Measurements from ENCODE around the gene TOM1L2.
A peak's percentile ranks its signal among the peaks of the same experiment; 100 is the strongest.
"Not testable (repeated sequence)": the region's sequence is repeated elsewhere in the genome, so short reads cannot be mapped to it uniquely, and the experiment has no call there.

TOM1L2 gene

DNA sequence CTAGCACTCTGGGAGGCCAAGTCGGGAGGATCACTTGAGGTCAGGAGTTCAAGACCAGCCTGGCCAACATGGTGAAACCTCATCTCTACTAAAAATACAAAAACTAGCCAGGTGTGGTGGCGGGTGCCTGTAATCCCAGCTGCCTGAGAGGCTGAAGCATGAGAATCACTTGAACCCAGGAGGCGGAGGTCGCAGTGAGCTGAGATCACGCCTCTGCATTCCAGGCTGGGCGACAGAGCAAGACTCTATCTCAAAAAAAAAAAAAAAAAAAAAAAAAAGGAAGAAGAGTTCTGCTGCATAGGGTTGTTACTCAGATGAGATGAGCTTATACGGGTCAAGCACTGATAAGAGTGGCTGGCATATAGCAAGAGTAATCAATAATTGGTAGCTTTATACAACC lies 32.3 kb downstream of the TOM1L2 start:
- H3K36me3 ChIP-seq (ENCODE audit: control insufficient read depth, insufficient read depth, low read length, severe bottlenecking) = not testable (repeated sequence)
- peaks cover 68% of the 10 kb centered on the region for H3K4me1 ChIP-seq (ENCODE audit: control insufficient read depth, insufficient read depth, low read length)

DNA sequence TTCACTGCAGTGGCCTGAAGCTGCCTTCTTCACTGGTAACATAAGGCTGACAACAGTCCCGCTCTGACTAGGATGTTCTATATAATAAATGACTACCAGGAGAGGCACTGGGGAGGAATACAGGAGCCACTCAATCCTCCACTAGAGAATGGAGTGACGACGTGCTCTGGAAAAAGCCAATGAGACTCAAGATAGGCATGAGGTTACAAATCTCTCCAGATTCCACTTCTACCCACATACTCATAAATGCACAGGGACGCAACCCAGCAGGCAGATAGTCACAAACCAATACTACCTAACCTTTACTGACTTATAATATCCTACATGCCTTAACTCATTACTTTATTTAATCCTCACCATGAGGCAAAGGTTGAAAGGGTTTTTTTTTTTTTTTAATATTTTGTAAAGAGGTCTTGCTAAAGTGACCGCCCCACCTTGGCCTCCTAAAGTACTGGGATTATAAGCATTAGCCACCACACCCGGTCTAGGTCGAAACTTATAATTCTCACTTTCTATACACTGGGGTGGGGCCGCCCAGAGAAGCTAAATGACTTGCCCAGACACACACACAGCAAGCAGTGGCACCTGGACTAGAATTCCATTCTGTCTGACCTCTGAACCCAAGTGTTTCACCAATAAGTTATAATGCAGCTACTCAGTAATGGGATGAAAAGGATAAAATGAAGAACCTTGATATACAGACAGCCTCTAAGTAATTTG lies 33.7 kb downstream of the TOM1L2 start:
- Histone ChIP-seq H3K4me1 (ENCODE audit: control insufficient read depth, insufficient read depth, low read length) (peaks cover 76% of the 10 kb centered on the region), H3K27me3 (replicated peaks; ENCODE audit: control insufficient read depth, insufficient read depth, low read length) (no peaks in the 10 kb centered on the region), H3K4me3 (ENCODE audit: low read length) (no peak overlapping the region), H3K9ac (ENCODE audit: low read length) (no peak overlapping the region), H3K36me3 (ENCODE audit: control insufficient read depth, insufficient read depth, low read length, severe bottlenecking) (no peaks in the 10 kb centered on the region), H3K9me3 (ENCODE audit: control insufficient read depth, low read length) (no peaks in the 10 kb centered on the region)
- DNase-seq (ENCODE audit: low read depth) = no peak

More for the DNA sequence above, 32.3 kb downstream of the TOM1L2 start:
- H3K9me3 ChIP-seq (ENCODE audit: control insufficient read depth, low read length); H3K9ac ChIP-seq (ENCODE audit: low read length); DNase-seq (ENCODE audit: low read depth); H3K4me3 ChIP-seq (ENCODE audit: low read length); H3K27me3 ChIP-seq (replicated peaks; ENCODE audit: control insufficient read depth, insufficient read depth, low read length): not testable (repeated sequence)

DNA sequence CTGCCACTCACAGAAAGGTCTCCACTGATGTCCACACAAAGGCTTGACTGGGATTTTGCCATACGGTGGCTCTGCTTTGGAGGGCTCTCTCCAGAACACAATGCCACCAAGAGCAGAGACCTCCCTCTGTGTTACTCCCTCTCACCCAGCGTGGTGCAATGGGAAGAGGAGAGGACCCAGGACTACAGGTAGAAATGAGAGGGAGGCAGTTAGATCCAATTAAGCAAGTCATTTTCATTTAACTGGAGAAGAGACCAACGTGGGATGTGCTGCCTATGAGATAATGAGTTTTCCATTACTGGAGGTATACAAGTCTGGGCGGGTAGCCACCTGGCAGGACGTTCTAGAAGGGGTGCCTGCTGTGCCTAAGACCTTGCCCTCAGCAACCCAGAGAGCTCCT lies 34.2 kb downstream of the TOM1L2 start:
- no peak overlapping the region for H3K4me3 ChIP-seq (ENCODE audit: low read length)
- no peaks in the 10 kb centered on the region for H3K9me3 ChIP-seq (ENCODE audit: control insufficient read depth, low read length)
- no peaks in the 10 kb centered on the region for H3K36me3 ChIP-seq (ENCODE audit: control insufficient read depth, insufficient read depth, low read length, severe bottlenecking)
- H3K9ac ChIP-seq (ENCODE audit: low read length) = no peak overlapping the region
- no peak for DNase-seq (ENCODE audit: low read depth)
- peaks cover 74% of the 10 kb centered on the region for H3K4me1 ChIP-seq (ENCODE audit: control insufficient read depth, insufficient read depth, low read length)
- H3K27me3 ChIP-seq (replicated peaks; ENCODE audit: control insufficient read depth, insufficient read depth, low read length) = no peaks in the 10 kb centered on the region

DNA sequence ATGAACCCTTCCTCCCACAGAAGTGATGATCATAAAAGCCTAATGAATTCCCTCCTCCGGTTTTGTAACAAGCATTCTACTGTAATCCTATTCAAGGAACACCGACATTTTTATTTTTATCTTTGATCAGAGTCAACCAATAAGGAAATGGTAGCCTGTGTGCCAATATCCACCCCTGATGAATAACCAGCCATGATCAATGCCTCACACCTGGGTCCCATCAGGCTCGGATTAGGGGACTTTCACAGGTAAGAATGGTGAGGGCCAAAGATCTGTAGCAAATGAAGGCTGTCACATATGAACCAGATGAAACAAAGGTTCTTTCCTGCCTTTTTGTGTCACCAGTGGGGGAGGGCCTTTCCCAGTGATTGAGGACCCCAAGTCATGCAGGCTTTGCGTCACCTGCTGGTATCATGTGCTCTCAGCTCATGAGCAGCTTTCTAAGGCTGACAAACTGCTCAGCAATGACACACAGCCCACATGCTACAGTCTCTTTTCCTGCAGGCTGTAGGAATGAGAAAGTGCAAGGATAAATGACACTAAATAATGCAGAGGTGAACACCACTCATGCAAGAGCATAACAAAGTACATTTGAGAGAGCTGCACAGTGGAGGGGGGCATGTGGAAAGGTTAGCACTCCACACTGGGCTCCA lies 34.9 kb downstream of the TOM1L2 start:
- peak overlapping the region; percentile 70 for H3K9ac ChIP-seq (ENCODE audit: low read length)
- no peak for DNase-seq (ENCODE audit: low read depth)
- H3K27me3 ChIP-seq (replicated peaks; ENCODE audit: control insufficient read depth, insufficient read depth, low read length) = no peaks in the 10 kb centered on the region
- H3K4me1 ChIP-seq (ENCODE audit: control insufficient read depth, insufficient read depth, low read length) = peaks cover 68% of the 10 kb centered on the region
- H3K9me3 ChIP-seq (ENCODE audit: control insufficient read depth, low read length) = no peaks in the 10 kb centered on the region
- H3K4me3 ChIP-seq (ENCODE audit: low read length) = no peak overlapping the region
- H3K36me3 ChIP-seq (ENCODE audit: control insufficient read depth, insufficient read depth, low read length, severe bottlenecking) = no peaks in the 10 kb centered on the region

DNA sequence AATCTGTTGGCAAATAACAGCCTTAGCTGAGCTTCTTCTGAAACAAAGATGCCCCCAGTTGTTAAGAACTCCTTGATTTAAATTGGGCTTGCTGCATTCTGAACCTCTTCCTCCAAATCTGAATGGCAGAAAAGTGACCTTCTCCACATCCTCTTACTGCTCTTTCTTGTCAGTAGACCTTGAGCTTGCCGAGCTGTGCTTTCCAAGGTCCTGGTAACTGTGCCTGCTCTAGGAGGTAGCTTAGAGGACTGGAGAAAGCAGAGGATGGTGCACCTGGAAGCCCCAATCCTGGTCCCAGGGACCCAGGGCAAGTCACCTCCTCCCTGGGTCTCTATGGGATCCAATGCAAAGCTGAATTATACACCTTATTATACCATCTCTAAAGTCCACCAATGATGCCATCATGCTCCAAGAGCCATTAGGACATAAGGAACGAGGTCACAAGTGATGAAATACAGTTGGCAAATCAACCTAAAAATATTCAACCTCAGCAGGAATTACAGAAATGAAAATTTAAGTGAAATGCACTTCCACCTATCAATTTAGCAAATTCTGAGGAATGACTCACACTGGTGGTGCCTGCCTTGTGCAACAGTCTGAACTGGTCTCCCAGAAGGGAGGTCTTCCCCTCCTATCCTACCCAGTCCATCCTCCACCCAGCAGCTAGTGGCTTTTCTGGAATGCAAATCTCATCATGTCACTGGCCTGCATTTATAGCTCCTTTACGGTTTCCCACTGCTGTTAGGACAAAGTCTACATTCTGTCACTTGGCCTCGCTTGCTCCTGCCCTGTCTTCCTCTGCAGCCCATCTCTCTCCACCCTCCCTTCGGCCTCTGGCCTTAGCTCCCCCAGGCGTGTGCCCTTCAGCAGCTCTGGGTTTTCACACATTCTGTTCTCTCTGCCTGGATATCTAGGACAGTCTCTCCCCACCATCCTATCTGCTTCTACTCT lies 36.6 kb downstream of the TOM1L2 start:
- no peaks in the 10 kb centered on the region for H3K27me3 ChIP-seq (replicated peaks; ENCODE audit: control insufficient read depth, insufficient read depth, low read length)
- no peaks in the 10 kb centered on the region for H3K36me3 ChIP-seq (ENCODE audit: control insufficient read depth, insufficient read depth, low read length, severe bottlenecking)
- H3K4me1 ChIP-seq (ENCODE audit: control insufficient read depth, insufficient read depth, low read length) = peaks cover 70% of the 10 kb centered on the region
- DNase-seq (ENCODE audit: low read depth) = peak; percentile 94
- H3K9ac ChIP-seq (ENCODE audit: low read length) = peak overlapping the region; percentile 70
- no peaks in the 10 kb centered on the region for H3K9me3 ChIP-seq (ENCODE audit: control insufficient read depth, low read length)
- peak overlapping the region; percentile 46 for H3K4me3 ChIP-seq (ENCODE audit: low read length)

DNA sequence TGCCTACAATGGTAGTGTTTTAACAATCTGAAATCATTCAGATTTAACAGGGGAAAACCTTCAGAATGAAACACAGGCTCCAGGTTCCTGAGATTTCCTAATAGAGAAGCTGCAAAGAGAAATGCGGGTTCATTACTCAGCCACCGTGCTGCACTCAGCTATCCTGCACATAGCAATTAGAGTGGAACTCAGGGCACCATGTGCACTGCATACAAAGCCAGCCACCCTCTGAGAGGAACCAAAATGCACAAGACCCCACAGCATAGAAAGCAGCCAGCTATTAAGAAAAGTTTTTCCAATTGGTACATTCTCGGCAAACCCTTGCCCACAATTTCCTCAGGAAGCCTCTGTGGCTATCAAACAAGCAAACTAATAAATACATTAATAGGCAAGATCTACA lies 37.4 kb downstream of the TOM1L2 start:
- Histone ChIP-seq H3K36me3 (ENCODE audit: control insufficient read depth, insufficient read depth, low read length, severe bottlenecking) (no peaks in the 10 kb centered on the region), H3K9ac (ENCODE audit: low read length) (peak overlapping the region; percentile 31), H3K4me3 (ENCODE audit: low read length) (no peak overlapping the region), H3K4me1 (ENCODE audit: control insufficient read depth, insufficient read depth, low read length) (peaks cover 73% of the 10 kb centered on the region), H3K9me3 (ENCODE audit: control insufficient read depth, low read length) (no peaks in the 10 kb centered on the region), H3K27me3 (replicated peaks; ENCODE audit: control insufficient read depth, insufficient read depth, low read length) (no peaks in the 10 kb centered on the region)
- no peak for DNase-seq (ENCODE audit: low read depth)

DNA sequence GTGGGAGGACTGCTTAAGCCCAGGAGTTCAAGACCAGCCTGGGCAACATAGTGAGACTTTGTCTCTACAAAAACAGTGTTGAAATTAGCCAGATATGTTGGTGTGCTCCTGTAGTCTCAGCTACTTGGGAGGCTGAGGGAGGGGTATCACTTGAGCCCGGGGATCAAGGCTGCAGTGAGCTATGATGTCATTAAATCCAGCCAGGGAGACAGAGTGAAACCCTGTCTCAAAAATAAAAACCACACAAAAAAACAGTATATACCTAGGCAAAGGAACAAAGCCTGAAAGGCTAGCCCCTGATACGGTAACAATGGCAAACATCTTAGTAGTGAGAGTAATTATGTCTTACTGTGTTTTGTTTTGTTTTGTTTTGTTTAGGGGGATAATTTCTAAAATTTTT lies 38.0 kb downstream of the TOM1L2 start:
- H3K9ac ChIP-seq (ENCODE audit: low read length) = peak overlapping the region; percentile 7
- no peak overlapping the region for H3K4me3 ChIP-seq (ENCODE audit: low read length)
- no peaks in the 10 kb centered on the region for H3K27me3 ChIP-seq (replicated peaks; ENCODE audit: control insufficient read depth, insufficient read depth, low read length)
- H3K4me1 ChIP-seq (ENCODE audit: control insufficient read depth, insufficient read depth, low read length) = peaks cover 79% of the 10 kb centered on the region
- H3K9me3 ChIP-seq (ENCODE audit: control insufficient read depth, low read length) = no peaks in the 10 kb centered on the region
- H3K36me3 ChIP-seq (ENCODE audit: control insufficient read depth, insufficient read depth, low read length, severe bottlenecking) = no peaks in the 10 kb centered on the region
- no peak for DNase-seq (ENCODE audit: low read depth)

DNA sequence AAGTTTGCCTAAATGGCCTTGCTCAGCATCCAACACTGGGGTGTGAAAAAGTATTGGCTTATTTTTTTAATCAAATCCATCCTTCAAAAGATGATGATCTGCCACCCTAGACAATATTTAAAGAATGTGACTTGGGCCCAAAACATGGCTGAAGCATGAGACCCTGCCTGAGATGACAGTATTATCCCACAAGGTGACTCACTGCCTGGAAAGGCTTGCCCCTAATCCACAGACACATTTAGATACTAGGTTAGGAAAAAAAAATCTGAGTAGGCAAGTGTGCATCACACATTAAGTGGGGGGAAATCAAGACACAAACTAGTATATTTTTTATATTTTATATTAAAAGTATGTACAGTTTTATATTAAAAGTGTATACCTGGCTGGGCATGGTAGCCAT lies 38.4 kb downstream of the TOM1L2 start:
- Histone ChIP-seq H3K4me3 (ENCODE audit: low read length) (no peak overlapping the region), H3K9ac (ENCODE audit: low read length) (no peak overlapping the region), H3K9me3 (ENCODE audit: control insufficient read depth, low read length) (no peaks in the 10 kb centered on the region), H3K36me3 (ENCODE audit: control insufficient read depth, insufficient read depth, low read length, severe bottlenecking) (no peaks in the 10 kb centered on the region), H3K27me3 (replicated peaks; ENCODE audit: control insufficient read depth, insufficient read depth, low read length) (no peaks in the 10 kb centered on the region), H3K4me1 (ENCODE audit: control insufficient read depth, insufficient read depth, low read length) (peaks cover 79% of the 10 kb centered on the region)
- no peak for DNase-seq (ENCODE audit: low read depth)

DNA sequence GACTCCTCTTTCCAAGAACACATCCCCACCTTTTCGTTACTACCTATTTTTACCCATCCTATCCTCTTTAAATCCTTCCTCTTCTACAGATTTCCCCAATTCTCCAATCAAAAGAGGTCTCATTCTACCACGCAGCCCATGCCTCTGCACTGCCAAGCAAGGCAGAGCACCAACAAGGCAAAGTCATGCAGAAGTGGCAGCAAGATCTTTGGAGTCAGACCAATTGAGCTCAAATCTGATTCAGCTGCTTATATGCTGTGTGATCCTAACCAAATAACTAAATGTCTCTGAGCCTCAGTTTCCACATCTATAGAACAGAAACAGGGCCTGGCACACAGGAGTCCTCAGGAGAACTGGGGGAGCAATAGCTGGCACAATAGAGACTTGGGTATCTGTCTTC lies 41.0 kb downstream of the TOM1L2 start:
- Histone ChIP-seq H3K4me1 (ENCODE audit: control insufficient read depth, insufficient read depth, low read length) (peaks cover 72% of the 10 kb centered on the region), H3K36me3 (ENCODE audit: control insufficient read depth, insufficient read depth, low read length, severe bottlenecking) (no peaks in the 10 kb centered on the region), H3K9me3 (ENCODE audit: control insufficient read depth, low read length) (no peaks in the 10 kb centered on the region), H3K9ac (ENCODE audit: low read length) (no peak overlapping the region), H3K4me3 (ENCODE audit: low read length) (no peak overlapping the region), H3K27me3 (replicated peaks; ENCODE audit: control insufficient read depth, insufficient read depth, low read length) (no peaks in the 10 kb centered on the region)
- DNase-seq (ENCODE audit: low read depth) = no peak

DNA sequence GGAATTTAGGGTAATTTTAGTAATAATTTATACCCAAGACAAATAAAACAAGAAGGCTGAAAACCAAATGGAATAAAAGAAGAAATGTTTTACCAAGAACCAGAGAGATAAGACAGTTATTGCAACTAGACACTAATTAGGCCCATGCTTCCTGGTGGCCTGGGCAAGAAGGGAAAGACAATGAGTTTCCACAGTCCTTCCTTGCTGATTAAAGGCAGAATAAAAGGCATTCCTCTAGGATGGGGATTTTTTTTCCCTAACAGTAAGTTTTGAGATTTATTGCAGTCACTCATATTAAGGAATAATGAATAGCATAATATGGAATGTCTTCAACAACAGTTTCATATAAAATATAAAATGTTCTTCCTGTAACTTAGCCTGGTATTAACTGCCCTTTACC lies 41.5 kb downstream of the TOM1L2 start:
- Histone ChIP-seq H3K4me3 (ENCODE audit: low read length) (no peak overlapping the region), H3K9me3 (ENCODE audit: control insufficient read depth, low read length) (no peaks in the 10 kb centered on the region), H3K4me1 (ENCODE audit: control insufficient read depth, insufficient read depth, low read length) (peaks cover 68% of the 10 kb centered on the region), H3K9ac (ENCODE audit: low read length) (no peak overlapping the region), H3K27me3 (replicated peaks; ENCODE audit: control insufficient read depth, insufficient read depth, low read length) (no peaks in the 10 kb centered on the region), H3K36me3 (ENCODE audit: control insufficient read depth, insufficient read depth, low read length, severe bottlenecking) (no peaks in the 10 kb centered on the region)
- DNase-seq (ENCODE audit: low read depth) = no peak

Measured in adipocyte (in vitro differentiated cells).